NCI-H2029 (cell line): ENCODE data around the gene DIAPH3.

ENCODE experiments used
- DNase-seq: peaks from one replicate; lab custom pipeline; 2025; lab: John Stamatoyannopoulos, UW

DIAPH3 gene

DNA sequence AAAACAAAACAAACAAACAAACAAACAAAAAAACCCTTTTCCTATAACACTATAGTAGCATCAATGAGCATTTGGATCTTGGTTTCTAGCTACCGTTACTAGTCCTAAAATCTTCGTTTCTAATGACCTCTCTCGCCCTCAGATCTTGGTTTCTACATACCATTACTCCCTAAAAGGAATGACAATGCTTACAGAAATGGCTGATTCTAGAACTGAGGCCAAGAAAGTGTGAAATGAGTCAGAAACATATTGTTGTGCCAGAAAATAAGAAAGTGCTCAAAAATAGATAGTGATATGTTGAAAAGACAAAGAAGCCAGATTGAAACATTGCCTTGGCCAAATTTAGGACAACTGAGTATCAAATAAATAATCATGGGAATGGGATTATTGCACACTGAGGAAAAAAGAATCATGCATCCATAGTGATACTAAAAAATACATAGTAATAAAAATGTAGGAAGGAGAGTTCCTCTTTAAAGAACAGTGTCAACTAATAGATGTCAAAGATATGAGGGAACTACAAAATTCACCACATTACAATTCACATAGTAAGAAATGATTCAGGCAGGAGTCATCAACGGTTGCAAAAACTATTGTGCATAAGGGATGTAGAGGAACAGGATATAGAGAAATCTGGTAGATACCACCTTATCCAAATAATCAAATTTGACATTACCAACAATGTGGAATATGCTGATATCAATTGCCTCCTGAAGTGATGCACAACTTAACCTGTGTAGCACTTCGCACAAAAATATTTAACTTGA lies 386.6 kb downstream of the DIAPH3 start:
- DNase-seq = no peak

DNA sequence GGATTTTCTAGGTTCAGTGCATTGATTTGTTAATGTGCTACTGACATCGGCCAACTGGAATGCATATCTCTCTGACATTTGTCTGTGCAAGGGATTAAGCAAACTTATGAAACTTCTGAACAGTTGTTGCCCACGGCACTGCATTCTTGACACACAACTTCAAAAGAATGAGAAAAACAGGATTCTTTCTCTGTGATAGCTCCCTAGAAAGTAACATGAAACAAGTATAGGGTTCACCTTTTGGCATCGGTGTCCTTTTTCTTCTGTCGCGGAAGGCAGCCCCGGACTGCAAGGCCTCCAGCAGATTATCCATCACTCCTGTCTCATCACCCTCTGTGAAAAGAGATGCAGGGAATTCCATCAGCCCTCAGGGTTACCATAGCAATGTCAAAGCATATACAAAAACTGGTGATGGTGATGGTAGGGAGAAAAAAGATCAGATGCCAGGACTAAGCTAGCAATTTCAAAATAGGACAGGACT lies 389.2 kb downstream of the DIAPH3 start:
- DNase-seq = no peak

DNA sequence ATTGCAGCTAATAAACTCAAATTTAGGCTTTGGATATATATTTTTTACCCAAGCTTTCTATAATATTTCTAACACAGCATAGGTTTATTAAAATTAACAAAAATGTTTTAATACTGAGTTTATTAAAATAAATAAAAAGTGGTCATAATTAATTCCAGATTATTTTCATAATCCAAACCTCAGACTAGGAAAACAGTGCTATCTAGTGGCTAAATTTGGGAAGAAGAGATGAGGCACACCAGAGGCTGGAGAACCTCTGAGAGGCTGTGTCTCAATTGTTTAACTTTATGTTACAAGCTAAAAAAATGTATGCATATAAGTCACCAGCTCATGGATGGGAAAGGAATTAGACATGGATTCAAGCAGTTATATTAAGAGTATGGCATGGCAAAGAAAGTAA lies 392.5 kb downstream of the DIAPH3 start:
- no peak for DNase-seq

DNA sequence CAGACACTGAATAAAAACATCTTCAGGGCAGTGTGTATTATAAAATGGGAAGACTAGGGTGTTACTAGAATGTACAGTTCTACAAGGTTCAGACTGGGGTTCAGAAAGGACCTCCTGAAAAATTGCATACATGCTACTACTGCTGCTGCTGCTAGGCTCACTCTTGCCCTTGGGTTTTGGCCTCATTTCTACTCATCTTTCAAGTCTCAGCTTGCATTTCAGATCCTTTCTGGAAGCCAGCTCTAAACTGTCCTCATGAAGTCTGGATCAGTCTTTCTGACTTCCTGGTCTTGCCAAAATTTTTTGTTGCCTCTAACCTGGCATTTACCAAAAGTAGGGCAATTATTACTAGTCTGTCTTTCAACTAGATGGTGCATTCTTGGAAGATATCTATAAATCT lies 393.3 kb downstream of the DIAPH3 start:
- no peak for DNase-seq

DNA sequence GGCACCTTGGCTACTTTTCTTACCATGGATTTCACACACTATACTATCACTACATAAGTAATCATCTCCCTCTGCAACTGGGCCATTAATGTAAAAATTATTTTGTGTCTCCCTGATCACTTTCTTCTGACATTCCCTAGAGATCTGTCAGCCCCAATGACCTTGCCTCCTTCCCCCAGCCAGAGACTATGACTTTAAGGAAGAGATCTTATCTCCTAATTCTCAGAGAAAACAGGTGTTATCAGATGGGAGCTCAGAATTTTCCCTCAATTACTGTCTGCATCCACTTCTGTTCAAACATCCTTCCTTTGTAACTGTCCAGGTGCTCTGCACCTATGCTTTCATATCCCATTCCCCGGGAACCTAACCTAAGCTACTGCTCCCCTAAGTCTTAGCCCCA lies 397.5 kb downstream of the DIAPH3 start:
- no peak for DNase-seq

DNA sequence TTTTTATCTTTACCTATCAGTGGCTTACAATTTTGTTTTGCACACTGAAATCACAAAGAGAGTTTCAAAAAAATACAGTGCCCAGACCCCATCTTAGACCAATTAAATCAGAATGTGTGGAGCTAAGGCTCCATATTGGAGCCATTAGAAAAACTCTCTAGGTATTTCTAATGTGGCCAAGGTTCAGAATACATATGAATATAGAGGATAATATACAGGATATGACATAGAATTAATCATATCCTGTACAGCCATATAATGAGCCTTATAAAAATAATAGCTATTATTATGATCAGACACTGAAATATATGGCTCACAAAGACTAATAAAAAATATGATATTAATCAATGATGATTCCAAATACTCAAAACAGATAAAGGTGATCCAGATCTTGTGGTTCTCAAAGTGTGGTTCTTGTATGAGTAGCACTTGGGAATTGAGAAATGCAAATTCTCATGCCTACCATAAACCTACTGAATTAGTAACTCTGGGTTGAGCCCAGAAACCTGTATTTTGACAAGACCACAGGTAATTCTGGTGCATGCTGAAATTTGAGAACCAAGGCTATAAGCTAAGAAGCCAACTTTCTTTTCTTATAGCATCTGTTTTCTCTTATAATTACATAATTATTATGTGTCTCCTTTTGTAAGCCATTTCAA lies 408.0 kb downstream of the DIAPH3 start:
- DNase-seq = no peak

DNA sequence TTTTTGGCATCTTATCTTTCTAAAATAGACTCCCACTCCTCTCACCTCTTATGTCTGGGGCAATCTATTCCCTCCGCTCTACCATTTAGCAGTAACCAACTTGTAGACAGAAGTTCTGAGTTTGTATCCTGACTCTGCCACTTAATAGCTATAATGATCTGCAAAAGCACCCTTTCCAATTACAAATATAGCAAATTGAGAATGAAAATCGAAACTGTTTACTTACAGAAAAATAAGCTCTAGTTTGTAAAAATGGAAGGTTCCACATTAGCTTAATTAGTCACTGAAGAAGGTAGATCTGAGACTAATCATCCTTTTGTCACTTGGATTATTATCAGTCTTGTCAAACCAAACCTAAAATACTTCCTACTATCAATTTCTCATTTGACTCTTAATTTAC lies 409.3 kb downstream of the DIAPH3 start:
- DNase-seq = no peak

DNA sequence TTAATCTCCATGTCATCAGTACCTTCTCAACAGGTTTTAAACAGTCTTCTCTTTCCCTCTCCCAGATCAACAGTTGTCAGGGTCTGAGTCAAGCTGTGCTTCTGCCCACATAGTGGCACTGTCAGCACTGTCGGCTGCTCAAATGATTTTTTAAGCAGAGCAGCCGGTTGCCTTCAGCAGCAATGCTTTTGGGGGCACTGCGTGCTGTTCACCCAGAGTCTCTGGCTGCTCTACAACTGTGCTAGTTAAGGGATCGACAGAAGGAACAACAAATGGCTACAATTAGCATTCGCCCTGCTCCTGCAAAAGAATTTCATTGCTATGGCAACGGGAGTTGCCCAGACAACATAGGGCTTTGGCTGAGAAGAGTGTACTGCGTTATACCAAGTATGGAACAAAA lies 412.9 kb downstream of the DIAPH3 start:
- DNase-seq = no peak

DNA sequence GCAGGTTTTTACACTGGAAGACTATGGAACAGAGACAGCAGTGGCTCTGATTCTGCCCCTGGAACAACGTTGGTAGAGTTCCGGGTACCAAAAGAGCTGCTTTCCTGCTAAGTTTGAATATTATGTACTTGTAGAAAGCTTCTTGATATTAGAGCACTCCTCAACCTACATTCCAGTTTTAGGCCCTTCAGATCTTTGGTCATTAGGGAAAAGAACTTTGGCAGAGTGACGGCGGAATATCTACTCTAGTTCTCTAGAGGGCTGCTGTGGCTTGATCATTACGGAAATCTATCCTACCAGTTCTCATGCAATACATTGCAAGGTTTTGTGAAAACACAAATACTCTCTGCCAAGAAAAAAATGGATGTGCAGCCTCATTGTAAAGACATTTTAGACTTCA lies 415.7 kb downstream of the DIAPH3 start:
- no peak for DNase-seq

DNA sequence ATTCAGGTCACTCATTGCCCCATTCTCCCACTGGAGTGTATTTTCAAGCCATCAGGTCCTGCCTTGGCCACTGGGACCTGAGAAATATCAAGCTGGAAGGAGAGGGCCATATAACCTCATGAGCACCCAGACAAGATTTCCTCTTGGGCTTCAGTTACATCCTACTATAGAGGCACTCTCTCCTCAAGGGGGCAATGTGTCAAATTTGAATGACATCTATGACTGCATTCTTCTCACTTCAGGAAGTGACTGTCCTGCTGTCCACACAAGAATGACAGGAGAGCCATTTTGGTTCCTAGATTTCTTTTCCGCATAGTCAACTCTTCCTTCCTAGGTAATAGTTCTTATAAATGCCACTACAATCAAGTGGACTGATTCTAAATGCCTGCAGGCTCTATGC lies 416.2 kb downstream of the DIAPH3 start:
- DNase-seq = no peak

DNA sequence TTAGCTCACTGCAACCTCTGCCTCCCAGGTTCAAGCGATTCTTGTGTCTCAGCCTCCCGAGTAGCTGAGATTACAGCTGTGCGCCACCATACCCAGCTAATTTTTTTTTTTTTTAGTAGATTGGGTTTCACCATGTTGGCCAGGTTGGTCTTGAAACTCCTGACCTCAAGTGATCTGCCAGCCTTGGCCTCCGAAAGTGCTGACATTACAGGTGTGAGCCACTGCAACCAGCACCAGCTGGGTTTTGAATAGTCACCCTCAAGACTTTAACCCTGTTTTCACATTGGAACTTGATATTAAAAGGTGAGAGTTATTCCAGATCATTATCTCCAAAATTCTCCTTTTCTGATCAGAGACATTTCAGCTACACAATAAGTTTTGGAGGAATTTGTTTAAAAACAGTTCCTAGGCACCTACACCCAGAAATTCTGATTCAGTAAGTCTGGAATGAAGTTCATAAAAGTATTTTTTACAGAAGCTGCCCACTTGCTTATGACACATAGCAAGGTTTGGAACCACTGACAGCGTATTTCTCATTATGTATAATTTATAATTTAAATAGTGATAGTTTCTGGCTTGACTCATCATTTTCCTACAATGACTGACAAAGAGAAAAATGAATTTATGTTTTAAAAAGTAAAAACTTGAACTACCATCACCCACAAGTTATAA lies 417.3 kb downstream of the DIAPH3 start:
- DNase-seq = no peak

DNA sequence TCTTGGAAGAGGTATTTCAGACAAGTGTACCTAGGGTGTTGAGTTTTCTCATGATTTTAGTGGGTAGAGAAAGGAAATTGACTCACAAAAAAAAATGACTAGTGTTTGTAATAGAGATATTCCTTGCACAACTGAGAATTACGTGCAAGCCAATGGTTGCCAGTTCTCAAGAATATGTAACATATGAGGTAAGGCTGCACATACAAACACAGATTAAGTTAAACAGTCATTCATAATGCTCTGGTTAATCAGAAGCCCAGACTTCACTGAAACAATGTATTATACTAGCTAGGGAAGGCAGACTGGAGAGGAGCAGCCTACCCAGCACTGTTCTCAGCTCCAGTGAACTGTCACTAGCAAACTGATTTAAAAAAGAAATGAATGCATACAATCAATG lies 418.3 kb downstream of the DIAPH3 start:
- DNase-seq = no peak

DNA sequence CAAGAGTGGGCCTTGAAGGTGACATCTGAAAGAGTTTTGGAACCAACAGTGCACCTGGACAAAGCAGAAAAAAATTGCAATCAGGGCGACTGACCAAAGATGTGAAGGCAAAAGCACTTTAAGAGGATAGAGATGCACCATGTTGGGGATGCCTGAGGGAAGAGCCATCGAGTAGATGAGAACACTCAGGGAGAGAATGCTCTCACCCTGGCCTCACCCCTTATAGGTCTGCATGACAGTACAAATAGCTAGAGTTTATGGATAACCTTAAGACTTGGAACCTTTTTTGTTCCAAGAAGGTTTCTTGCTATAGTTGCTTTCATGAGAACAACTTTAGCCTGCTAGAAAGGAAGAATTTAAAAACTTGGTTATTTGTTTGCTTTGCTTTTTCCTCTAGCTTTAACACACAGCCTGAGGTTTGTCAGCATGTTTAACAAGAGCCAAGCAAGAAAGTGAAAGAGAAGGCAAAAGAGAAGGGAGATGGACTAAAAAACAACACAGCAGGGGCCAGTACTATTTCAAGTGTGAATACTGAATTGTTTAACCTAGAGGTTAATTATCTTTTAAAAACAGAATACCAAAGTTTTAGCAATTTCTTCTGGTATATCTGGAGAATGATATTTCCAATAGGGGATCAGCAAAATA lies 418.9 kb downstream of the DIAPH3 start:
- no peak for DNase-seq

DNA sequence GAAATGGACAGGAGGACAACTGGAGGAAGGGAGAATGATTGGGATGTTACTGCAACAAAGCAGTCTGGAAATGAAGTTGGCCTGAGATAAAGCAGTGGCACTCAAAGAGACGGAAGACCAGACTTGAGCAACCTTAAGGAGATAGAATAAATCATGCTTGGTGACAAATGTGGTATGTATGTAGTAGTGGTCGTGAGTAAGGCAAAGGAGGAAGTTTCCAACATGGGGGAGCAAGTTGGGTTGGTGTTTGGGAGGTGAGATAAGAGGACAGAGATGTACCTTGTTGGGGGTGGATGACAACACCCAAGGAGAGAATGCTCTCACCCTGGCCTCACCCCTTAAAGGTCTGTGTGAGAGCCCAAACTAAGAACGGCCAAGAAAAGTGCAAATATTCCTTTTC lies 420.5 kb downstream of the DIAPH3 start:
- DNase-seq = no peak

DNA sequence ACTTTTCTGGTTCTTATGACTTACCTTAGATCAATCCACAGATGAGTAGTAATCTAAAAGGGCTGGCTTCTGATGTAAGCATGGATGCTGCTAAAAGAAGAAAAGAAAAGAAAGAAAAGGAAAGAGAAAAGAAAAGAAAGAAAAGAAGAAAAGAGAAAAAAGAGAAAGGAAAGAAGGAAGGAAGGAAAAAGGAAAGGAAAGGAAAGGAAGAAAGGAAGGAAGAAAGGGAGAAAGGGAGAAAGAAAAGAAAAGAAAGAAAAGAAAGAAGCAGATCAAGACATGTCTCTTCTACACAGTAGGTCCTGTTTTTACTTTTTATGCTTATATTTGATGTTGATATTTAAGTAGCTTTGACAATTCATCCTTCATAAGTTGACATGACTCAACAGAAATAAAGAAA lies 421.3 kb downstream of the DIAPH3 start:
- DNase-seq = no peak

DNA sequence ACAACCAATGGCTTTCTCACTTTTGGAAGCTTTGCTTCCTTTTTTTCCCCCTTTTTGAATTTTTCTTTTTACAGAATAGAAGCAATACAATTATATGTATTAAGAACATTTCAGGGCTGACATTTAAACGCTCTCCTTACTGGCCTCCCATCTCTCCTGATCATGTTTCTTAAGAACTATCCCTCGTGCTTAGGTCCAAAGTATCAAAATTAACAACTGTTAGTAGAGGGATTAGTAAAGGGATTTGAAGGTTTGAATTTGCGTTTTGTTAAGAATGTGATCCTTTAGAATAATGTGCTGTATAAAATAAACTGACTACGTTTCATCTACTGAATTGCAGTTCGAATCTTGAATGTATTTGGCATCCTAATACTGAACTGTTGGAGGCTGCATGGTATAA lies 424.8 kb downstream of the DIAPH3 start:
- DNase-seq = no peak

DNA sequence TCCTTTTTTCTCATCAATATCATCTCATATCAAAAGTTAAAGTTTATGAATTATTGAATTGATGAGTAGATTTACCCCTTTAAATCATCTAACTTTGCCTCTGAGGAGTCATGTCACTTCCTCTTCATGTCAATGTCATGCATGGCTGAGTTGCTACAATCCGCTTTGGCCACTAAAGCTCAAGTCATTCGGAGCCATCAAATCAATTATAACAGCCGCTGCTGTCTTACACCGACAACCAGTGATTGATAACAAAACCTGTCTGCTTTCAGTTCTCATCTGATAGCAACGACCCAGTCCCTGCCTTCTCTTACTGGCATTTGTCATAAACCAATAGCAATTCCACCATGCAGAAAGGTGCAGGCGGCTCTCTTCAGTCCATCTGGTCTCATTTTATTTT lies 429.3 kb downstream of the DIAPH3 start:
- DNase-seq = no peak

DNA sequence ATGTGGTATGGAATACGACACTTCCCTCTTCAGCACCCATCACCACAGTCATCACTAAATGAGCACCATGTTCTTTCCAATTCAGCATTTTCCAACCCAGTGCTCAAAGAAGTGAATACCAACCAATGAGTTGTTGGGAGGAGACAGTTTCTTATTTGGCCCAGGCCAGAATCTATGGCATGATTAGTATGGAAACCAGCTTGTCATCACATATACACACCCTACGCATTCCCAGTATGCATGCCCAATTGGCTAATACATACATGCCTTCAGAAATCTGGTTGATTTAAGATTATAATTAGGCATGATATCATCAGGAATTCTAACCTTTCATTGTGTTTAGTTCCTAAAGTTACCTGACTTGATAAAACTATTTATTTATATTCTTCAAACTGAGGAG lies 430.0 kb downstream of the DIAPH3 start:
- DNase-seq = no peak

DNA sequence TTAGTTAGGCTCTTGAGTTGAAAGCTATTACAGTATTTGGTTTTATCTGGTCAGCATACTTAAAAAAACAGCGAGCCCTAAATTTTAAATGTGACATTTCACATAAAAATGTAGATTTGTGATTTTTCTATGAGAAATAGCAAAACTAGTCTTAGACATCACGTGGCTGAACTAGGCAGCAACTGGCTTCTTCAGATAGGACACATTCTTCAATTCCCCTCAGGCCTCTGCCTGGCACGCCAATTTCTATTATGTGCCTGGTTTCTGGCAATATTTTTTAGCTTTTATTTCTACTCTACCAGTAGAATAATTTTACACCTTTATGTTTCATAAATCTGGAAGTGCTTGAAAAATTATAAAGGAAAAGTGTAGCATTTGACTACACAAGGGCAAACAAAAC lies 433.7 kb downstream of the DIAPH3 start:
- DNase-seq = no peak

DNA sequence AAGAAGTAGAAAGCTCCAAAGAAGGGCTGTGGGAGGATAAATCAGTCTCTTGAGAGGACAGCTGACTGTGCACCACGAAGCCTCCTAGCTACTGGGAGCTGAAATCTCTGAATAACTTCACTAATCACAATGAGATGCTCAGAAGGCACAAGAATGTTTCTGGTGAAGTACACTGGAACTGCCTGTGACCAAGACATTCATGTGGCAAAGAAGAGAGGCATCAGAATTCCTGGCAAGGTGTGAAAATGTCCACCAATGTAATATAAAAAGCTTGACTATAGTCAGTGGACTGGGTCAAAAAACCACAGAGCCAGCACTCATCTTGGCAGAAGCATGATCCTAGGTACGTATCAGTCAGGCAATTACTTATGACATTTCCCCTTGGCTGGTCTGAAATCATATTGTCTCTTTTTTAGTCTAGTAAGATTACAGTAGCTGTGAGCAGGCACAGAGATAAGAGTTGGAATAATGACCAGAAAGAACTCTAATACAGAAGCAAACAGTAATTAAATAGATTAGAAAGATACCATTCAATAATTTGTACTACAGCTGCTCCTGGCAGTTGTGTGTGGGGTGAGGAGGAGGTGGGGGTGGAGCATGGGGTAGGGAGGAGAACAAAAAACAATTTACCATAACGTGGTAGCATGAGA lies 434.7 kb downstream of the DIAPH3 start:
- DNase-seq = no peak

DNA sequence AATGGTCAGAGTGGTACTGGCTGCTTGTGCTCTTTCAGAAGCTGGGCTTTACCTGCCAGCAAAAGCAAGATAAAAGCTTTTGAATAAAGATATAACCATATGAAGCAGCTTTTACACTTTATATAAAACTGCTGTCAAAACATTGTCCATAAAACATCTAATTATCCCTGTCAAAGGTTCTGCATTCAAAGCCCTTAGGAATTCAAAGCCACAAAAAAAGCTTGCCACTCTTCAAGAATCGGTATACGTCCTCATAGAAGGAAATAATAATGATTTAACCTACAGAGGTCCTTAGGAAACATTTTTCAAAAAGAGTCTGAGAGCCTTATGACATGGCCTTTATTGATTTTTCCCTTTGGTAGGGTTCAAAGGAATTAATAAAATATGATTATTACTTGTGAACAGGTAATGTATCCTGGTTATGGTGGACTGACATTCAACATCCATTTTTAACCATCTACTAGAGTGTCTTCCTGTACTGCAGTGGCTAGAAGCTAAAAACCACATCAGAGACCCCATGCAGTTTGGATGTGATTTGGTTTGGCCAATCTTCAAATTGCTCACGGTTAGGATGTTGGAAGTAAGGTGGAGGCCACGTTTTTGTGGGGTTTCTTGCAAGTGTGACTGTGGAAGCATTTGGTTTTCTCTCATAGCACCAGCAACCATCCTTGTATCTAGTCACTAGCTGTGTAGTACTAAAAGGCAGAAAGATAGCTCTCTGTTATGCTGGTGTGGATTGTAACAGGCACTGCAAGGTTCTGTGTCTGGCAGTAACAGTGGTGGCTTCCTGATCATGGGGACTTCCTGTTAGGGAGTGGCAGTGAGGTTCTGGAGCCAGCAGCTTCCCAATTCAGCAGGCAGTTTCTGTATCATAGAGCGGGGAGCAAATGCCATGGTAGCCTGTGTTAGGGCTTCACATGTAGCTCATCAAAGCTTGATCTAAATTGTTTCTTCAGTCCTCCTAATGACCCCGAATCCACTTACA lies 441.5 kb downstream of the DIAPH3 start:
- no peak for DNase-seq
